Measurements from ENCODE around the gene CCDC33. TPM values are rescaled to one million over a fixed set of nuclear protein-coding genes. Genes with fewer than 3 reads are reported as not detected.

Gene CCDC33
- total RNA-seq, 1 donor from 2014 or later = 4.2 TPM

DNA sequence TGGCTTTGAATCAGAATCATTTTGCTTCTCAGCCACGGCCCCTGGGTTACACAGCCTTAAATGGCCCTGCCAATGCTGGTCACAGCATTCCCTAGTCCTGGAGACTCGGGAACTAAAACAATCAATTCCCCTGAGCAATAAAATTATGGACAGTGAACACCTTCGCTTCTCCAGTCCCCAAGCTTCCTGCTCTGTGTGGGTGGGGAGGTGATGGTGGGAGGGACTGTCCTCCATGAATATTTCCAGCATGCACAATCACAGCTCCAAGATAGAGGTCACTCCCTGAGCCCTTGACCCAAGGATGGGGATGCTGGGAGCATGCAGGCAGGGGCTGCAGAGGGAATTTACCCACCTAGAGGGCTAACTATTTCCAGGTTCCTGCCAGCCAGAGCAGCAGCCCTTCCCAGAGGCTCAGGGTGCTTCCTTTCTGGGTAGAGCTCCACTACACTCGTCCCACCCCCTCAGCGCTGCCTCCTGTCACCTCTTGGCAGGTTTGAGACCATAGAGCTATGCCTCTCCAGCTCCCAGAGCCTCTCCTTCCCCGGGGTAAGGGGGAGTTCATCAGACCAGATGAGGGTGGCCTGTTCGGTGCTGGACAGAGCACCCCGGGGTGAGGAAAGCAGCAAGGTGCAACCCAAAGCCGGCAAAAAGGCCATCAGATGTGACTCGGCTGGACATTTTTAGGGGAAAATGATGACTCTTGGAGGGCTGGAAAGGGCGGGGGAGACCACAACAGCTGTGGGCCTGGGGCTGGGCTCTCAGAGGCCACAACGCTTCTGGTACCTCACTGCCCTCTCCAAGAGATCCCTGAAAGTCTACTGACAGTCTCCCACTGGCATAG, 14.5 kb upstream of the CCDC33 start:
- peaks cover 43% of the 10 kb centered on the region for H3K4me1 Mint-ChIP-seq
- no peak overlapping the region for H3K4me3 Mint-ChIP-seq
- TF ChIP-seq, protein P1, sequence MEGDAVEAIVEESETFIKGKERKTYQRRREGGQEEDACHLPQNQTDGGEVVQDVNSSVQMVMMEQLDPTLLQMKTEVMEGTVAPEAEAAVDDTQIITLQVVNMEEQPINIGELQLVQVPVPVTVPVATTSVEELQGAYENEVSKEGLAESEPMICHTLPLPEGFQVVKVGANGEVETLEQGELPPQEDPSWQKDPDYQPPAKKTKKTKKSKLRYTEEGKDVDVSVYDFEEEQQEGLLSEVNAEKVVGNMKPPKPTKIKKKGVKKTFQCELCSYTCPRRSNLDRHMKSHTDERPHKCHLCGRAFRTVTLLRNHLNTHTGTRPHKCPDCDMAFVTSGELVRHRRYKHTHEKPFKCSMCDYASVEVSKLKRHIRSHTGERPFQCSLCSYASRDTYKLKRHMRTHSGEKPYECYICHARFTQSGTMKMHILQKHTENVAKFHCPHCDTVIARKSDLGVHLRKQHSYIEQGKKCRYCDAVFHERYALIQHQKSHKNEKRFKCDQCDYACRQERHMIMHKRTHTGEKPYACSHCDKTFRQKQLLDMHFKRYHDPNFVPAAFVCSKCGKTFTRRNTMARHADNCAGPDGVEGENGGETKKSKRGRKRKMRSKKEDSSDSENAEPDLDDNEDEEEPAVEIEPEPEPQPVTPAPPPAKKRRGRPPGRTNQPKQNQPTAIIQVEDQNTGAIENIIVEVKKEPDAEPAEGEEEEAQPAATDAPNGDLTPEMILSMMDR (IDR thresholded peaks at IDR 0.05; ENCODE audit: unreplicated experiment) = no peak
- DNase-seq (ENCODE audit: low spot score in 2 of 2, unreplicated experiment in 2 of 2) = no peak
- H3K36me3 Mint-ChIP-seq = no peaks in the 10 kb centered on the region
- no peak overlapping the region for H3K27ac Mint-ChIP-seq
- no peaks in the 10 kb centered on the region for H3K9me3 Mint-ChIP-seq
- peaks cover 20% of the 10 kb centered on the region for H3K27me3 Mint-ChIP-seq (ENCODE audit: low read depth)

DNA sequence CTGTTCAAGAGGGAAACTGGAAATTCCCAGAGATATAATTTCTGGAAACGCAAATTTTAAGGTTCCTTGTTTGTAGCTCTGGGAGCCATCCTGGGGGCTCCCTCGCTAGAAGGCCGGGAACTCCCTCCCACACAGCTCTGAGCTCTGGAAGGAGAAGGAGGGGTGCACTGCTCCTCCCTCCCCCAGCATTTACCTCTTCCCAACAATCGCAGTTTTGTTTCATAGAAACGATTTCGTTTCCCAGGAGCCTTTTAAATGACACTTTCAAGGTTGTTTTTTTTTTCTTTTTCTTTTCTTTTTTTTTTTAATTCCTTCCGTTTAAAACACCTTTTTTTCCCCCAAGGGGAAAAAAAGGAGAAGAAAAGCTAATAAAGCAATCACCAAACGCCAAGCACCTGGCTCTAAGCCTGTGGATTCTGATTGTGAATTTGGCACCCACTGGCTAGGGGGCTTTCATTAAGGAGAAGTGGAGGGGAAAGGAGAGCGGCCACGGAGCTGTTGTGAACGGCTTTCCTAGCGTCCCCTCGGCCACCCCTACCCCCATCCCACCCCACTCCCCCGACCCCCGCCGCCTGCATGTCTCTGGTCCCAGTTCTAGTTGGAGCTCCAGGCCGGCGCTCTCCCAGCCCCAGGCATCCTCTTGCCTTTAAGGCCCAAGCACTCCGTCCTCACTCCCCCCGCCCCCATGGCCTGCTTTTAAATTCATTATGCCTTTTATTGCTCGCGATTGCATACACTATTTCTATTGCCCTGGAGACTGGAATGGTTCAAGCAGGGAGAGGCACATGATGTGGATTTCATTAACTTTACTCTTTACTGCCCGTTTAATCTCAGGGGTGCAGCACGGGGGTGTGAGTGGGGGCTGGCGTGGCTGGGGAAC, 13.6 kb upstream of the CCDC33 start:
- peaks cover 43% of the 10 kb centered on the region for H3K4me1 Mint-ChIP-seq
- peaks cover 26% of the 10 kb centered on the region for H3K27me3 Mint-ChIP-seq (ENCODE audit: low read depth)
- peak overlapping the region; percentile 25 for H3K27ac Mint-ChIP-seq
- TF ChIP-seq, protein P1 (IDR thresholded peaks at IDR 0.05; ENCODE audit: unreplicated experiment) = no peak
- H3K4me3 Mint-ChIP-seq = no peak overlapping the region
- DNase-seq (ENCODE audit: low spot score in 2 of 2, unreplicated experiment in 2 of 2) = no peak
- H3K36me3 Mint-ChIP-seq = no peaks in the 10 kb centered on the region
- H3K9me3 Mint-ChIP-seq = no peaks in the 10 kb centered on the region

DNA sequence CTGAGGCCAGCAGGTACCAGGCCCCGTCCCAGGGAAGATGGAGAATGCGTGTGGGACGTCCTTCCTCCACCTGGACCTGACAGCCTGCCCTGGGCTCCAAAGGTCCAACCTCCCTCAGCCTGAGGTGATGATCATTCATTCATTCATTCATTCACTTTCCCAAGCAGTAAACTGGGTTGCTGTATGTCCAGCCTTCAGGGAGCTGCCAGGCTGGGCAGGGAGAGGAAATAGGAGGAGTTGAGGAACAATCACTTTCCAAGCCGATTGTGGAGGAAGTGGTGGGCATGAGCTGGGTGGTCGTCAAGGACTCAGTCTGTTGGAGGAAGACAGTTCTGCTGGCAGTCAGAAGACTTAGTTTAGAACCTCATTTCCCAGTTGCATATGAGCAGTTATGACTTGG, 10.2 kb upstream of the CCDC33 start:
- Mint-ChIP-seq H3K27me3 (ENCODE audit: low read depth) (peaks cover 25% of the 10 kb centered on the region), H3K4me3 (no peak overlapping the region), H3K27ac (no peak overlapping the region), H3K9me3 (no peaks in the 10 kb centered on the region), H3K4me1 (peaks cover 47% of the 10 kb centered on the region), H3K36me3 (no peaks in the 10 kb centered on the region)
- DNase-seq (ENCODE audit: low spot score in 2 of 2, unreplicated experiment in 2 of 2) = no peak
- TF ChIP-seq, protein P1 (IDR thresholded peaks at IDR 0.05; ENCODE audit: unreplicated experiment) = no peak

DNA sequence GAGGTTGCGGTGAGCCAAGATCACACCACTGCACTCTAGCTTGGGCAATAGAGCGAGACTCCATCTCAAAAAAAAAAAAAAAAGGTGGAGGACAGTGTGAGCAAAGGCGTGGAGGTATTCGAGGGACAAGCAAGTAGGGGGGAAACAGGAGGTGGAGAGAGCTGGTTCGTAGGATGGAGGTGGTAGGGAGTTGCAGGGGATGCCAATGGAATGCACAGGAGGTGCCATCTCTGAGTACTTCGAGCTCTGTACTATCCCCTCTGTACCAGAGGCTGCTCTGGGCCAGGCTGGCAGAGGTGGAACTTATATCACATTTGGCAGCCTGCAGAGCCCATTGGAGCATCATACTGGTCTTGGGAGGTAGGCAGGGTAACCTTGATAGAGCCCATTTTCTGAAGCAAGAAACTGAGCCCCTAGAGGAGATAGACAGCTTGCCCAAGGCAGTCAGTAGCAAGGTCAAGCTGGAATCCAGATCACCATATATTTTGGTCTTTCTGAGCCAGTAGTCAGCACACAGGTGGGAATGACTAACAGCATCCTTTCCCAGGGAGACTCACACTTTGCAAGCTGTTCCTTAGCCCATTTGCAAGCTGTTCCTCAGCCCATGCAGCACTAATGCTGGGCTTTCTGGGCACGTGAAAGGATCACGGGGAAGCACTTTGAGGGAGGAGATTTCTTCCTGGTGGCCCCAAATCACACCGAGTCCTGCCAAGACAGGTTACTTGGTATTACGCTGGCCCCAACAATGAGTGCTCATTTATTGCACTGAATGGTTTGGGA, 9.2 kb upstream of the CCDC33 start:
- no peaks in the 10 kb centered on the region for H3K36me3 Mint-ChIP-seq
- no peak overlapping the region for H3K4me3 Mint-ChIP-seq
- no peaks in the 10 kb centered on the region for H3K9me3 Mint-ChIP-seq
- H3K27ac Mint-ChIP-seq = no peak overlapping the region
- peaks cover 27% of the 10 kb centered on the region for H3K27me3 Mint-ChIP-seq (ENCODE audit: low read depth)
- DNase-seq (ENCODE audit: low spot score in 2 of 2, unreplicated experiment in 2 of 2) = no peak
- H3K4me1 Mint-ChIP-seq = peaks cover 36% of the 10 kb centered on the region
- TF ChIP-seq, protein P1 (IDR thresholded peaks at IDR 0.05; ENCODE audit: unreplicated experiment) = no peak

DNA sequence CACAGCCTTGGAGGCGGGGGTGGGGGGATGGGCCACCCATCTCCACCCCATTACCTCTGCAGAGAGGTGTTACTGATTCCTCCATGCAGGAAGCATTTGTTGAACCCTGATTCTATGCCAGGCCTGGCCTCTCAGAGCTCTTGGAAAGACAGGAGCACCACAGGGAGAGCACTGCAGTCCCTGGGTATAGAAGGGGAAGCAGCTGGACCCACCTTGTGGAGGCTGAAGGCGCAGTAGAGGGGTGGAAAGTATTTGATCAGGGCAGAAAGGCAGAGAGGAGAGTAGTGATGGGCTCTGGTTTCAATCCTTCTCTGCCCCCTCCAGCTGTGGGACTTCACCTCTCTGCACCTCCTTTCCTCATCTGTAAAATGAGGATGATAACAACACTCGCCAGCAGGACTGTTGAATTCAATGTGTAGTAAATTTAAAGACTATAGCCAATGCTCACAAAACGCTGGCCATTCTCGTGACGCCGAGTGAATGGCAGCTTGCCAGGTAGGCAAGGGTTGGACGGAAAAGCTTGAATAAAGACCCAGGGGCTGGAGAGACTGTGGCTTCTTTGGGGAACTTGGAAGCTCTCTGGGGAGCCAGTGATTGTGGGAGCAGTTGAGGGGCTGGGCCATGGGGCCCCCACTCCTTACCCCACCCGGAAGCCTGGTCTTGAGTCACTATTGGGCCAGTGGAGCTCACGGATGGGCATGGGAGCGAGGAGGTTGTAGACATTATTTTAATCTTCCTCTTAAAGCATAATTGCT, 8.0 kb upstream of the CCDC33 start:
- H3K27ac Mint-ChIP-seq = peak overlapping the region; percentile 63
- DNase-seq (ENCODE audit: low spot score in 2 of 2, unreplicated experiment in 2 of 2) = no peak
- no peaks in the 10 kb centered on the region for H3K36me3 Mint-ChIP-seq
- no peak overlapping the region for H3K4me3 Mint-ChIP-seq
- H3K9me3 Mint-ChIP-seq = no peaks in the 10 kb centered on the region
- peaks cover 27% of the 10 kb centered on the region for H3K27me3 Mint-ChIP-seq (ENCODE audit: low read depth)
- TF ChIP-seq, protein P1 (IDR thresholded peaks at IDR 0.05; ENCODE audit: unreplicated experiment) = no peak
- H3K4me1 Mint-ChIP-seq = peaks cover 29% of the 10 kb centered on the region

All from mesothelial cell of epicardium (in vitro differentiated cells).